Gastrocnemius medialis (tissue), 4 donors: Measurements from ENCODE around the gene SLC37A1.

Experiments
- CTCF ChIP-seq, 5 experiments: fragments of 450-650 bp in 3 of 5; fragments of 200-600 bp in 2 of 5; sonication (generic) in 2 of 5; IDR thresholded peaks in 4 of 5; conservative IDR thresholded peaks in 1 of 5; 1 replicate in 4 of 5; 2 replicates in 1 of 5; pipeline ENCODE4 v1.5.1; 2016 to 2019; ENCODE audit warnings: antibody characterized with exemption in 5 of 5, mild to moderate bottlenecking in 3 of 5, moderate library complexity in 3 of 5
- POLR2A ChIP-seq, 2 donors: fragments of 450-650 bp; IDR thresholded peaks; one replicate each; pipeline ENCODE4 v1.6.1; 2017; ENCODE audit warnings: antibody characterized with exemption in 2 of 2, mild to moderate bottlenecking in 2 of 2, moderate library complexity in 2 of 2

DNA sequence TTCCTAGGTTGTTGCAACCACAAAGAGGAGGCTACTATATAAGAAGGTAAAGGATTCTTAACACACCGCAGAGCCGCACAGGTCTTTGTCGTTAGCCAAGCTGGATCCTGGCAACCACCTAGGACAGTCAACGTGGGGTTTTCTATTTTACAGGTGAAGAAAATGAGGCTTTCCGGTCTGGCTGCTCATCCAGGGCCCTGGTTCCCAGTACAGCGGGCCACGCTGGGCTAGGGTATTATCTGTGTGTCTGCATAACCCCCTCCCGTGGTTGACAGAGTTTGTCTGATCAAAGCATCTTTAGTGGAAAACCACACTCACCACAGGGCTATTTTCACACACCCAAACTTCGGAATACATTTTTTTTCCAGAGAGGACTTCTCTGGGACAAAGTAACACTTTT lies 100.7 kb downstream of the SLC37A1 start:
- TF ChIP-seq CTCF (IDR thresholded peaks at IDR 0.05 in 4 of 5, conservative IDR thresholded peaks at IDR 0.05 in 1 of 5) (no peak), POLR2A (IDR thresholded peaks at IDR 0.05) (no peak)
